NCI-H128 (cell line): Measurements from ENCODE around the gene CYP26C1.

Source experiments
- DNase-seq: peaks from one replicate; lab custom pipeline; 2025; ENCODE audit not compliant: unreplicated experiment; lab: John Stamatoyannopoulos, UW

Gene CYP26C1

GRCh38 chr10:93110472-93111146, 50.0 kb downstream of the CYP26C1 start:
- DNase-seq = no peak

DNA sequence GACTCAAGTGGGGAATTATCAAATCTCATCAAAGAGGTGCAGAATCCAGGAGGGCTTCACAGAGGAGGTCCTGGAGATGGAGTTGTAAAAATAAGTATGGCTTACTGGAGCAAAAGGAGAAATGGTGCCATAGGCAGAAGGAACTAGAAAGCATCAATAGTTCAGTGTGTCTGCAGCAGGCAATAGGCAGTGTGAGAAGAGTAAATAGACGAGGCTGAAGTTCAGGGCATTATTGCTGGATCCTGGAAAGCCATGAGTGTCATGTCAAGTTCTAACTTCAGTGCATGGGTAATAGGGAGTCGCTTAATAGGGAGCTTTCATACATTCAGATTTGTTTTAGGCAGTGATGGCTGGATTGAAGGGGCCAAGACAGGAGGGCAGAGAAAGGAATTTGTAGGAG, 52.4 kb downstream of the CYP26C1 start:
- no peak for DNase-seq

DNA sequence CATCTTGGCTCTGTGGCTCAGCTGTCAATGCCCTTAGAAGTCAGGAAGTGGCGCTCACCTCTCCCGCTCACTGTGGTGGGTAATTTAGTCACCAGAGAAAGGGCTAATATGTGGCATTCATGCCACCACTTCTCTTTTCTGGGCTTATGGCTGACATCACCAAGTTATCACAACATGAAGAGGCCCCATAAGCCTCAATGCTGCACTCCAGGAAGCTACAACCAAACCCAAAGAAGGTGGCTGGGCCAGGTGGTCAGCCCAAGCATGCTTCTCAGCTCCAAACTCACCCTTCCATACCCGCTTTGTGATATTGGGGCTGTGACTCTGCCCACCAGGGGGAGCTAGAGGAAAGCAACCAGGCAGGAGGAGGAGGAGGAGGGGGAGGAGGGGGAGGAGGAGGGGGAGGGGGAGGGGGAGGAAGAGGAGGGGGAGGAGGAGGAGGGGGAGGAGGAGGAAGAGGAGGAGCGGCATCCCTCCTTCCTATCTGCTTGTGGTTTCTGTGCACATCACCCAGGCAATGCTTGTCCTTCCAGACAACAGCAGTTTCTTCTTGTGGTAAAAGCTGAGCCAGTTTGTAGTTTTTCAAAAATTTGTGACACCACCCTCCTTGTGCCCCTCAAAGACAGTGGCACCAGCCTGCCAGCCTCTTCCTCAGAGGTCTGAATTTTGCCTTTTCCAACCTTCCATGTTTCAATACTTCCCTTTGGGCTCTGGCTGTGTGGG, 55.2 kb downstream of the CYP26C1 start:
- DNase-seq = no peak
